Measurements from ENCODE around the gene CREG1. TPM values are rescaled to one million over a fixed set of nuclear protein-coding genes. Genes with fewer than 3 reads are reported as not detected.

The CREG1 gene
- total and polyA plus RNA-seq, 7 donors: 19.2 to 118 (median 35.5) TPM

GRCh38 chr1:167514288-167514687, 39.3 kb downstream of the CREG1 start:
- Histone ChIP-seq H3K4me3 (no peak overlapping the region), H3K36me3 (ENCODE audit: insufficient read depth in 1 of 2, low read depth in 1 of 2) (no peaks in the 10 kb centered on the region), H3K27ac (no peak overlapping the region), H3K4me1 (no peaks in the 10 kb centered on the region), H3K27me3 (ENCODE audit: insufficient read depth in 3 of 3, low read length in 2 of 3) (peaks cover 0 to 2% (median 0%) of the 10 kb centered on the region in 3 donors), H3K9me3 (no peaks in the 10 kb centered on the region)
- intact Hi-C loops (cut with DNase I): no loop called here
- DNase-seq (no peak), ATAC-seq (no peak)
- TF ChIP-seq, protein P1, sequence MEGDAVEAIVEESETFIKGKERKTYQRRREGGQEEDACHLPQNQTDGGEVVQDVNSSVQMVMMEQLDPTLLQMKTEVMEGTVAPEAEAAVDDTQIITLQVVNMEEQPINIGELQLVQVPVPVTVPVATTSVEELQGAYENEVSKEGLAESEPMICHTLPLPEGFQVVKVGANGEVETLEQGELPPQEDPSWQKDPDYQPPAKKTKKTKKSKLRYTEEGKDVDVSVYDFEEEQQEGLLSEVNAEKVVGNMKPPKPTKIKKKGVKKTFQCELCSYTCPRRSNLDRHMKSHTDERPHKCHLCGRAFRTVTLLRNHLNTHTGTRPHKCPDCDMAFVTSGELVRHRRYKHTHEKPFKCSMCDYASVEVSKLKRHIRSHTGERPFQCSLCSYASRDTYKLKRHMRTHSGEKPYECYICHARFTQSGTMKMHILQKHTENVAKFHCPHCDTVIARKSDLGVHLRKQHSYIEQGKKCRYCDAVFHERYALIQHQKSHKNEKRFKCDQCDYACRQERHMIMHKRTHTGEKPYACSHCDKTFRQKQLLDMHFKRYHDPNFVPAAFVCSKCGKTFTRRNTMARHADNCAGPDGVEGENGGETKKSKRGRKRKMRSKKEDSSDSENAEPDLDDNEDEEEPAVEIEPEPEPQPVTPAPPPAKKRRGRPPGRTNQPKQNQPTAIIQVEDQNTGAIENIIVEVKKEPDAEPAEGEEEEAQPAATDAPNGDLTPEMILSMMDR (IDR thresholded peaks at IDR 0.05): no peak
- WGBS, 3 donors: 92 to 95% (median 94%) methylated on average over 9 of the region's 9 CpGs

- Histone ChIP-seq H3K9me3 (no peaks in the 10 kb centered on the region), H3K4me1 (no peaks in the 10 kb centered on the region), H3K4me3 (no peak overlapping the region), H3K36me3 (ENCODE audit: insufficient read depth in 1 of 2, low read depth in 1 of 2) (no peaks in the 10 kb centered on the region), H3K27ac (no peak overlapping the region), H3K27me3 (ENCODE audit: insufficient read depth in 3 of 3, low read length in 2 of 3) (no peaks in the 10 kb centered on the region)
- WGBS, 3 donors: 36 to 43% (median 43%) methylated on average over 7 of the region's 7 CpGs
- intact Hi-C loops (cut with DNase I): no loop called here
- TF ChIP-seq, protein P1 (IDR thresholded peaks at IDR 0.05): no peak
- ATAC-seq (no peak), DNase-seq (no peak)
Measured at GRCh38 chr1:167512046-167512654, 41.4 kb downstream of the CREG1 start.

DNA sequence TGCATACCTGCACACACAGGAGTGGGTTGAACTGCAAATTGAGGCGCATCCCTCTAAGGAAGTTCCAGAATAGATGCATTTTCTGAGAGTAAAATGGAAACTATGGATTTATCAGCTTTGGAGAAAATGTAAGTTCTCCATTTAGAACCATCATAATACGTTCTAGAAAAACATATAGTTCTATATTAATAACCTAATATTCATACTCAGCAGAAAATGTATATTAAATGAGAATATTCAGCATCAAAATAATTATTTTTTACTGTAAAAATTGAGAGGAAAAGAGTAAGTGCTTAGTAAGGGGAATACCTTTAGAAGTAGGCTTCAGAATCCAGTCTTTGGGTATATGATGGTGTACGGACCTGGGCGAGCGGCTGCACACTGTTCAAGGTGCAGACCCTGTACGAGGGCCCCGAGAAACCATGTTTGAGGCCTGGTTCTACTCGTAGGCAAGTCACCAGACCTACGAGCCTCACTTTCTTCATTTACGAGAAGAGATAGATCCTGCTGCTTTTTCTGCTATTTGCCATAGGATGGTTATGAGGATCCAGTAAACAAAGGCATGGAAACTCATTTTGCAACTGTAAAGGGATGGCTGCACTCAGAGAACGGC, 42.1 kb downstream of the CREG1 start:
- Histone ChIP-seq H3K4me1 (no peaks in the 10 kb centered on the region), H3K36me3 (ENCODE audit: insufficient read depth in 1 of 2, low read depth in 1 of 2) (no peaks in the 10 kb centered on the region), H3K4me3 (no peak overlapping the region), H3K27me3 (ENCODE audit: insufficient read depth in 3 of 3, low read length in 2 of 3) (no peaks in the 10 kb centered on the region), H3K9me3 (no peaks in the 10 kb centered on the region), H3K27ac (no peak overlapping the region)
- 87 to 91% (median 88%) methylated on average over 11 of the region's 11 CpGs for WGBS, 3 donors
- DNase-seq: no peak
- no peak for ATAC-seq
- intact Hi-C loops (cut with DNase I): no loop called here
- TF ChIP-seq, protein P1 (IDR thresholded peaks at IDR 0.05): no peak

DNA sequence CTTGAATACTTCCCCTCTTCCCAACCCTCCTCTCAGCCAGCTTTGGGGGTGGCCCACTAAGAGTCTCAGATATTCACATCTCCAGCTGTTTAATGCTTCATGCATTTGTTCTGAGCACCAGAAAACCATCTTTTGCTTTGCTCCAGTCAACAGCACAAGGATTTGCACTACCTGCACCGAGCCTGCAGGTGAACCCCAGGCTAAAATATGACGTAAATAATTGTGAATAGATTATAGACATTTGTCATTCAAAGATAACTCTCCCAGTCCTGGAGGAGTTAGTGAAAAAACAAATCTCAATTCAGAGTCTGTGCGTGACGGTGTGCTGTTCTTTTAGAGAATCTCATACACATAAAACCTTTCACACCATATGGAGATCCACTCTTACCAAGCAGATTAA, 42.7 kb downstream of the CREG1 start:
- no peak for ATAC-seq
- Histone ChIP-seq H3K27ac (no peak overlapping the region), H3K36me3 (ENCODE audit: insufficient read depth in 1 of 2, low read depth in 1 of 2) (no peaks in the 10 kb centered on the region), H3K9me3 (no peaks in the 10 kb centered on the region), H3K27me3 (ENCODE audit: insufficient read depth in 3 of 3, low read length in 2 of 3) (no peaks in the 10 kb centered on the region), H3K4me3 (no peak overlapping the region), H3K4me1 (no peaks in the 10 kb centered on the region)
- DNase-seq: no peak
- TF ChIP-seq, protein P1 (IDR thresholded peaks at IDR 0.05): no peak
- intact Hi-C loops (cut with DNase I): no loop called here
- WGBS, 3 donors: 88 to 93% (median 90%) methylated on average over 4 of the region's 4 CpGs

DNA sequence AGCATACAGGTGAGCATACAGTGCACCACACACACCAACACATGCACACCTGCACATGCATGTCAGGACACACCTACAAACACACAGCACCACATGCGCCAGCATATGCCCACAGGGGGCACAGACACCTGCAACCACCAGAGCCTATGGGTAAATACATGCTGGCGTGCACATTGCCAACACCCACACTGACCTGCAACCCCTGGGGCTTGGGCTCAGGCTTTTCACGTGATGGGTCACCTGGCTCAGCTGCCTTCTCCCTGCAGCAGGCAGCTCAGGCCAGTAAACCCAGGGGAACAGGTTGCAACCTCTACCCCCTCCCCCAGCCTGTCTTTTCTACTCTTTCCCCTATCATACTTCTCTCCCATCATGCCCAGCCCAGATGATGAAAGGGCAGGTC, 43.3 kb downstream of the CREG1 start:
- no peaks in the 10 kb centered on the region for H3K4me1 ChIP-seq
- ATAC-seq (no peak), DNase-seq (no peak)
- 84 to 94% (median 86%) methylated on average over 3 of the region's 3 CpGs for WGBS, 3 donors
- no peak overlapping the region for H3K4me3 ChIP-seq
- no peaks in the 10 kb centered on the region for H3K9me3 ChIP-seq
- no peaks in the 10 kb centered on the region for H3K27me3 ChIP-seq (ENCODE audit: insufficient read depth in 3 of 3, low read length in 2 of 3)
- no peak overlapping the region for H3K27ac ChIP-seq
- TF ChIP-seq, protein P1 (IDR thresholded peaks at IDR 0.05): no peak
- no peaks in the 10 kb centered on the region for H3K36me3 ChIP-seq (ENCODE audit: insufficient read depth in 1 of 2, low read depth in 1 of 2)
- intact Hi-C loops (cut with DNase I): no loop called here
